CD4-positive, alpha-beta T cell treated with Interleukin-6 for 4 hours (primary cell): ENCODE data around the gene TOP2A.
"Not testable (repeated sequence)": the region's sequence is repeated elsewhere in the genome, so short reads cannot be mapped to it uniquely, and the experiment has no call there.

ENCODE experiments used
- DNase-seq: peaks from one replicate; pipeline ENCODE4 v3.0.0-alpha.2; 2020; ENCODE audit warnings: mixed read lengths

Gene TOP2A

GRCh38 chr17:40375786-40376185, 41.9 kb downstream of the TOP2A start:
- DNase-seq, result not testable (repeated sequence)

- no peak for DNase-seq
Observed at GRCh38 chr17:40374821-40375498, 42.7 kb downstream of the TOP2A start.

- DNase-seq, result no peak
Observed at GRCh38 chr17:40373999-40374398, 43.7 kb downstream of the TOP2A start.

GRCh38 chr17:40373324-40373723, 44.4 kb downstream of the TOP2A start:
- no peak for DNase-seq

- not testable (repeated sequence) for DNase-seq
Observed at GRCh38 chr17:40372644-40373043, 45.1 kb downstream of the TOP2A start.

GRCh38 chr17:40372031-40372430, 45.7 kb downstream of the TOP2A start:
- DNase-seq, result no peak

GRCh38 chr17:40371261-40371929, 46.3 kb downstream of the TOP2A start:
- peak; percentile 22 for DNase-seq

- no peak for DNase-seq
Observed at GRCh38 chr17:40369923-40370322, 47.8 kb downstream of the TOP2A start.

- not testable (repeated sequence) for DNase-seq
Observed at GRCh38 chr17:40367728-40368127, 50.0 kb downstream of the TOP2A start.

GRCh38 chr17:40366861-40367518, 50.7 kb downstream of the TOP2A start:
- no peak for DNase-seq

GRCh38 chr17:40366076-40366860, 51.4 kb downstream of the TOP2A start:
- no peak for DNase-seq

GRCh38 chr17:40364906-40365305, 52.8 kb downstream of the TOP2A start:
- no peak for DNase-seq

GRCh38 chr17:40364121-40364861, 53.4 kb downstream of the TOP2A start, which contains the start of gene GJD3:
GJD3 (minus strand) TSS chr17:40364737; CDS start chr17:40363815, 922 bp downstream.
- DNase-seq, result no peak

GRCh38 chr17:40363111-40363827, 54.4 kb downstream of the TOP2A start:
- DNase-seq, result peak; percentile 46

GRCh38 chr17:40362696-40363110, 55.0 kb downstream of the TOP2A start:
- DNase-seq, result peak; percentile 79

GRCh38 chr17:40361925-40362695, 55.6 kb downstream of the TOP2A start:
- no peak for DNase-seq

- no peak for DNase-seq
Observed at GRCh38 chr17:40361063-40361924, 56.4 kb downstream of the TOP2A start.

- no peak for DNase-seq
Observed at GRCh38 chr17:40360091-40360490, 57.6 kb downstream of the TOP2A start.

GRCh38 chr17:40358323-40359038, 59.2 kb downstream of the TOP2A start:
- peak; percentile 91 for DNase-seq
